Fibroblast of villous mesenchyme (primary cell): ENCODE results near the gene TEX36. TPM values are rescaled to one million over a fixed set of nuclear protein-coding genes. Genes with fewer than 3 reads are reported as not detected.
A peak's percentile ranks its signal among the peaks of the same experiment; 100 is the strongest.

ENCODE experiments used
- DNase-seq: peaks from one replicate; pipeline ENCODE4 v3.0.0-alpha.2; 2010; ENCODE audit warnings: low read depth
- H3K4me3 ChIP-seq: 2 replicates; pipeline ENCODE4 v1.5.1; 2011; ENCODE audit warnings: low read depth, mild to moderate bottlenecking, low read length
- total RNA-seq: library from RNA; depleted of rRNA; stranded (reverse); fragments of >200 nt; gene quantifications from 2 replicates; pipeline ENCODE4 v1.2.3, GENCODE V29; 2012
- TF ChIP-seq, protein P1 (sequence below): IDR thresholded peaks from 2 replicates; pipeline ENCODE4 v1.5.1; 2012; ENCODE audit warnings: low read depth, mild to moderate bottlenecking, low read length; ENCODE audit not compliant: insufficient read depth

Gene TEX36
- total RNA-seq, 1 donor: not detected

DNA sequence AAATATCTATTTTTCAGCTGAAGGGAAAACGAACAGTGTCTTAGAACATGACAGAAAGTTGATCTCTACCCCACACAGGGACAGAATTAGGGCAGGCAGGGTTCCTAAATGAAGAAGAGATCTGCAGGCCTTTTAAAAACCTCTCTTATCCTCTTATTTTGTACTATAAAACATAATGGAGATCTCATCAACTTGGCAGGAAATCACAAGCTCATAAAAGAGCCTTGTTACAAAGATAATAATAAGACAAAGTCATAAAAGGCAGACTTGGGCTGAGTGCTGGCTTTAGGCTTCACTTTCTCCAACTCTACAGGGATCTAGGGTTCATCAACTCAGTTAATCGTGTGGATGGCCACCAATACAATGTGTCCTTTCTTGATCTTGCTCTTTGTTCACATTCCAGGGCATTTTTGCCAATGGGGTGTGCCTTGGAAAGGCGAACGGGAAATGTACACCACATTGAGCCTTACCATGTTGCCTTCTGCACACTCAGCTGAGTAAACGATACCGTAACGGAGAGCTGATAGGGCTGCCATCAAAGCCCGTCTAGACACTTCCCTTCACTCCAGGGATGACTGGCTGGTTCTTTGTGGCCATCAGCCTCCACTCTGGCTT is 7.1 kb upstream of the TEX36 start:
- peak; percentile 12 for DNase-seq
- H3K4me3 ChIP-seq: no peak overlapping the region
- TF ChIP-seq, protein P1, sequence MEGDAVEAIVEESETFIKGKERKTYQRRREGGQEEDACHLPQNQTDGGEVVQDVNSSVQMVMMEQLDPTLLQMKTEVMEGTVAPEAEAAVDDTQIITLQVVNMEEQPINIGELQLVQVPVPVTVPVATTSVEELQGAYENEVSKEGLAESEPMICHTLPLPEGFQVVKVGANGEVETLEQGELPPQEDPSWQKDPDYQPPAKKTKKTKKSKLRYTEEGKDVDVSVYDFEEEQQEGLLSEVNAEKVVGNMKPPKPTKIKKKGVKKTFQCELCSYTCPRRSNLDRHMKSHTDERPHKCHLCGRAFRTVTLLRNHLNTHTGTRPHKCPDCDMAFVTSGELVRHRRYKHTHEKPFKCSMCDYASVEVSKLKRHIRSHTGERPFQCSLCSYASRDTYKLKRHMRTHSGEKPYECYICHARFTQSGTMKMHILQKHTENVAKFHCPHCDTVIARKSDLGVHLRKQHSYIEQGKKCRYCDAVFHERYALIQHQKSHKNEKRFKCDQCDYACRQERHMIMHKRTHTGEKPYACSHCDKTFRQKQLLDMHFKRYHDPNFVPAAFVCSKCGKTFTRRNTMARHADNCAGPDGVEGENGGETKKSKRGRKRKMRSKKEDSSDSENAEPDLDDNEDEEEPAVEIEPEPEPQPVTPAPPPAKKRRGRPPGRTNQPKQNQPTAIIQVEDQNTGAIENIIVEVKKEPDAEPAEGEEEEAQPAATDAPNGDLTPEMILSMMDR: no peak

DNA sequence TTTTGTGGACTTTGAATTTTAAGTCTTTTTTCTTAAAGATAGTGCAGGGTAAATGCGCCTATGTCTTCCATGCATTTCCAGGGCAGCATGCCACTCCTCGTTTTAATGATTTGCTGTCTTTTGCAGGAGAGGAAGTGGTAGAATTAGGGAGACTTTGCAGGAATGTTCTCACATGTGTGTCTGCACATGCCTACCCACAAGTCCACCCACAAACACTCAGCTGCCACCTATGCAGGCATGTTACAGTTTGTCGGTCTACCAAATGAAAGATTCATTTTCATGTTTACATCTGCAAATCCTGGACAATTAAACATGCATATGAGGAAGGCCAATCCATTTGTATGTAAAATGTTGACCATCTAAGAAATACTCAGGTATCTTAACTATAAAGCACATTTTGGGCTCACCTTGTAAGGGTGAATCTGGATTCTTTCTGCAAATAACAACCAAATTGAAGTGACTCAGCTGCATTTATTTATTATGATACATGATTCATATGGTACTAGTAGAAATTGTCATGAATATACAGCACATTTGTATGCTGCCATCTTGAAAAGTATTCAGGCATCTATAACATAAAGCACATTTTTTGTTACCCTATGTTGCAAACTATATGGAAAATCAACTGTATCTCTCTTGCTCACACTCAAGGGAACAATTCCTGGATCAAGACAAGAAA is 4.7 kb upstream of the TEX36 start:
- TF ChIP-seq, protein P1: no peak
- no peak for DNase-seq
- no peak overlapping the region for H3K4me3 ChIP-seq

DNA sequence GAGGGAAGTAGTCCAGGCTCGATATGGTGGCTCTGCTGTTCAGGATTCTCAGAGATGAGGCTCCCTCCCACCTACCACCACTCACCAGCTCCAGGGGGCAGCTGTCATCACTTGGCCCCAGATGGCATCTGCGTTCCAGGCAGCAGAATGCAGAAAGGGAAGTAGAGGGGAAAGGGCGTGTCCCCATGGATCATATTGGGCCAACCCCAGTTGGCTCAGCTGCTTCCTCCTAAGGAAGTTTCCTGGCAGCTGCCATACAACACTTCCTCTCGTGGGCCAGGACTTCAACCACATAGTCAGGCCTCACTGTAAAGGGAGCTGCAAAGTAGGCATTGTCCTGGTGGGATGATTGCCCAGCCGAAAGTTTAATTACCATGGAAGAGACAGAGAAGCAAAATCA is 1.6 kb upstream of the TEX36 start:
- DNase-seq: no peak
- H3K4me3 ChIP-seq: no peak overlapping the region
- TF ChIP-seq, protein P1: no peak

DNA sequence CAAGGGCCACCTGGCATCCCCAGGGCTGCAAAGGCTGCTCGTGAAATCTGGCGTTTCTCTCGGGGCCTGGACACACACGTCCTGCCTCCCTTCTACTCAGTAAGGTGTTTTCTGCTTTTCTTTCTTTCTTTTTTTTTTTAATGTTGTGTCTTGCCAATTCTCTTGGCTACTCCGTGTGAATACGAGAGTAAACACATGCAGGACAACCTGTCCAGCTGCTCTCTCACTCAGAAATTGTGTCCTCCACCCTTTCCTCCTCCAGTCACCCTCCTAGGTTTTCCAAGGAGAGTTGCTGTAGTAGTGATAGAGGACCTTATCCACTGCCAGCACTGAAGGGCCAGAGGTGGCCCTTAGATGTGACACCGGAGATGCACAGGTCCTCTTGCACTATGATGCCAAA is 858 bp upstream of the TEX36 start:
- H3K4me3 ChIP-seq: no peak overlapping the region
- no peak for DNase-seq
- TF ChIP-seq, protein P1: no peak

DNA sequence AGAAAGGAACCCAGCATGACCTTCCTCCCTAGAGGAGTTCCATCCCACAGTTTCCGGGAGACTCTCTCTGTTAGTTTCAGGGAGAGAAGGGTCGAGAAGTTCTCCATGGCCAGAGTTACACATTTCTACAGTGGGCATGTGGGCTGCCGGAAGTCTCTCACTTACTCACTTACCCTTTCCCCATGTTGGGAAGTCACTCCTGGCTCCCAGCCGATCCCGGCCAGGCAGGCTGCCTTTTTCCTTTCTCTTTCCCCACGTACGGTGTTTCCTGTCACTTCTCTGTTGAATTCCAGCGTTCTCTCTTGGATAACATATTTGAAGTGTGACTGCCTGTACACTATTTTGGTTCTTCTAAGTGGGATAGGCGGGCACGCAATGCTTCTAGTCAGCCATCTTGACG is 3.5 kb downstream of the TEX36 start:
- H3K4me3 ChIP-seq: no peak overlapping the region
- TF ChIP-seq, protein P1: no peak
- DNase-seq: no peak

DNA sequence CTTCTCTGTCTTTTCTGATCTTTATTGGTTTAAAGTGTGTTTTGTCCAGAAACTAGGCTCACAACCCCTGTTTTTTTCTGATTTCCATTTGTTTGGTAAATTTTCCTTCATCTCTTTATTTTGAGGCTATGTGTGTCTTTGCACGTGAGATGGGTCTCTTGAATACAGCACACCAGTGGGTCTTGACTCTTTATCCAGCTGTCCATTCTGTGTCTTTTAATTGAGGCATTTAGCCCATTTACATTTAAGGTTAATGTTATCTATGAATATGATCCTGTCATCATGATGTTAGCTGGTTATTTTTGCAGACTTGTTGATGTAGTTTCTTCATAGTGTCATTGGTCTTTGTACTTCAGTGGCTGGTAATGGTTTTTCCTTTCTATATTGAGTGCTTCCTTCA is 10.1 kb downstream of the TEX36 start:
- DNase-seq: no peak
- TF ChIP-seq, protein P1: no peak
- no peak overlapping the region for H3K4me3 ChIP-seq
